Fibroblast of peridontal ligament (primary cell): ENCODE results near the gene BCL2.

Source experiments
- DNase-seq: peaks from one replicate; pipeline ENCODE4 v3.0.0-alpha.2; 2010; ENCODE audit errors: extremely low read depth

The BCL2 gene

DNA sequence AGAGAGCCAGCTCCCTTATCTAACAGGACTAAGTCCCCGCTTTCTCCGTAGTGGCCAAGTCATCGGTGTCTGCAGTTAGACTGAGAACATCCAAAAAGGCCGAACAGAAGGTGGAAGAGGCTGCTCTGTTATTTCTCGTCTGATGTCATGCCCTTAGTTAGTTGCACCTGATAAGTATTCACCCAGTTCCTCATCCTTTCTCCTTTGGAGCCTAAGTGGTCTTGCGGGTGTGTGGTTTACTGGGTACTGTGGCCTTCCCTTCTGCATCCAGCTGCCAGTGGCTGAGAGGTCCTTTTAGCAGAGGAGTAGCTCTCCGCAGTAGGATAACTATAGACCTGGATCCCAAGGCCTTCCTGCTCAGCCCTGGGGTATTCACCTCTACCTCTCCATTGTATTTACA lies 211.6 kb downstream of the BCL2 start:
- no peak for DNase-seq

DNA sequence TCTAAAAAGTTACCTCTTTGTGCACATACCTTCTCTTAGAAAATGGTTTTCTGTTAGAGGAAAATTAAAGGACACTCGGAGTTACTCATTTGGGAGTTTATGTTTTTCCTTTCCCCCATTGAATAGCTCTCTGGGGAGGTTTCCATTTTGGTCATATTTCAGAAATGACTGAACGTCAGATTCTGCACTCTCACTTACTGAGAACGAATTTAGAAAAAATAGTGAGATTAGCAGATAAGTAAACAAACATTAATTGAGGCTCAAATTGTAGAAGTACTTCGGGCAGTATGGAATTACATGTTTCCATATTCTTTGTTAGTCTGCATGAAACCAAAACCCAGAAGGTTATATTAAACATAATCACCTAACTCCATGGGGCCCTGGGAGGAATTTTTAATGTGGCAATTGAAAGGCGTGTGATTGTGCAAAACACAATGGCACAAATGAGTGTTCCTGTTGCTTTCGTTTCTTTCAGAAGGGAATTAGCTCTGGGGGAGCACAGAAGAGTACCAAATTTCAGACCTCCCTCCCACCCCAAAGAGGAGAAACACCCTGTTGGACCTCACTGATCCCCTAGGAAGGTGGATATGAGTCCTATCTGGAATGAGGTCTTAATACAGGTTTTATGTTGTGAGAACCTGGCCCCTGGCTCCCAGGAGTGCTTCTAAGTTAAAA lies 212.3 kb downstream of the BCL2 start:
- no peak for DNase-seq

DNA sequence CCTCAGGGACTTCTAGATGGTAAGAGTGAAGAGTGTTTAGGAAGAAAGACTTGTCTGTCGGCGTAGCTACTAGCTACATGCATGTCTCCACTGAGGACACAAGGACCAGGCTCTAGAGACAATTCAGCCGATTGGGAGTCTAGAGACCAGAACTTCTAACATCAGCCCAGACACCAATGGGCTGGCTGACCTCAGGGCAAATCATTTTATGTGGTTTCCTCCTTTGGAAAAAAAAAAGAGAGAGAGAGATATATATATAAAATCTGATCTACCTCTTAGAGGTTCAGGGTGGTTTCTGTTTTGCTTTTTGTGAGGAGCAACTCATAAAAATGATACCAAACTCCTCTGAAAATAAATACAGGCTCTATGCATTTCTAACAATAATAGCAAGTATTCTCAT lies 212.8 kb downstream of the BCL2 start:
- DNase-seq = no peak

DNA sequence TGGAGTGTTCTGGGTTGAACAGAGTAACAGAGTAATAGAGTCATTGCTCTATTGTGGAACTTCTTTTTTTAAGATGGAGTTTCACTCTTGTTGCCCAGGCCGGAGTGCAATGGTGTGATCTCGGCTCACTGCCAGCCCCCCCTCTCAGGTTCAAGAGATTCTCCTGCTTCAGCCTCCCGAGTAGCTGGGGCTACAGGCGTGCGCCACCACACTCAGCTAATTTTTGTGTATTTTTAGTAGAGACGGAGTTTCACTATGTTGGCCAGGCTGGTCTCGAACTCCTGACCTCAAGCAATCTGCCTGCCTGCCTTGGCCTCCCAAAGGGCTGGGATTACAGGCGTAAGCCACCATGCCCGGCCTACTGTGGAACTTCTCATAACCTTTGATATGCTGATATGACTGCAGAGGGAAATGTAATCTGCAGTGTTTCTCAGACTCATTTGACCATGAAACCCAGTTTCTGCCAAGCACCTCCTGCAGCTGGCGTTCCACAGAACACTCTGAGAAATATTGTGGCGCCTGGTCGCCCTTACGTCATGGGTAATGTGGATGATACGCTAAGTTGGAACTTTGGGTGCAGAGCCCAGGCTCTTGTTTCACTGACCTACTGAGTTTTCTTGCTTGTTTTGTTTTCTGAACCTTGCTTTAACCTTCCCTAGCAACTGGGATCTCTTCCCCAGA lies 213.8 kb downstream of the BCL2 start:
- no peak for DNase-seq

DNA sequence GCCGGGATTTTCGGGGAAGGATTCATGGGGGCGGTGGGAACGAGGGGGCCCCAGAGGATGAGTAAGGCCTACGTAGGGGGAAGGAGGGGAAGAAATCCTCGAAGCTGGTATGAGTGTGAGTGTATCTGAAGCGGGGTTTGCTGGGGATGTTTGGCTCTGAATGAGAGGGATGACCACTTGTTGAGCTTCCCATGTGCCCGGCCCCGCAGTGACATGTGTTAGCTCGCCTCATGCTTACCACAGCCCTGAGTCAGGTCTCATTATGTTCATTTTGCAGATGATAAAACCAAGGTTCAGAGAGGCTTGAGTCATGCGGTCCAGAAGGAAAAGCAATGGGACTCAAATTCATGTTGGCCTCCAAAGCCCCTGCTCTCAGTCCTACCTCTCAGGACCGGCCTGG lies 214.7 kb downstream of the BCL2 start:
- DNase-seq = no peak

DNA sequence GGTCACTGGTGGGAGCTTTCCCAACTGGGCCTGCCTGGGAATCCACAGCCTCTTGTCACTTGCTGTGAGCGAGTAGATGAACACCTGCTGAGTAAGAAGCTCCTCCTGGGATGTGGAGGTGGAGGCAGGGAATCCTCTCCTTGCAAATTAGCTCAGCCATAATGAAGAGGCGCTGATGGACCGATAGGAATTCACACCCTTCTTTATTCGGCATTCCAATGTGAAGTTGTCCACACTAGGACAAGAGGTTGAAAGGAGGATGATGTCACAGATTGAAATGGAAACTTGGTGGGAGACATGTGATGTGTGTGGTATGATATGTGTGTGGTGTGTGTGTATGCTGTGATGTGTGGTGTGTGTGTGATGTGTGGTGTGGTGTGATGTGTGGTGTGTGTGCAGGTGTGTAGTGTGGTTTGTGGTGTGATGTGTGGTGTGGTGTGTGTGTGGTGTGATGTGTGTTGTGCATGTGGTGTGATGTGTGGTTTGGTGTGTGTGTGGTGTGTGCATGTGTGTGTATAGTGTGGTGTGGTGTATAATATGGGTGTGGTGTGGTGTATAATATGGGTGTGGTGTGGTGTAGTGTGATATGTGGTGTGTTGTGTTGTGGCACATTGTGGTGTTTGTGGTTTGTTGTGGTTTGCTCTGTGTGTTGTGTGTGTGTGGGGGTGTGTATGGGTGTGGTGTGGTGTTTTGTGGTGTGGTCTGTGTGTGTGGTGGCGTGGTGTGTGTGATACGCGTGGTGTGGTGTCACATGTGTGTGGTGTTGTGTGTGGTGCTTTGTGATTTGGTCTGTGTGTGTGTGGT lies 216.4 kb downstream of the BCL2 start:
- no peak for DNase-seq

DNA sequence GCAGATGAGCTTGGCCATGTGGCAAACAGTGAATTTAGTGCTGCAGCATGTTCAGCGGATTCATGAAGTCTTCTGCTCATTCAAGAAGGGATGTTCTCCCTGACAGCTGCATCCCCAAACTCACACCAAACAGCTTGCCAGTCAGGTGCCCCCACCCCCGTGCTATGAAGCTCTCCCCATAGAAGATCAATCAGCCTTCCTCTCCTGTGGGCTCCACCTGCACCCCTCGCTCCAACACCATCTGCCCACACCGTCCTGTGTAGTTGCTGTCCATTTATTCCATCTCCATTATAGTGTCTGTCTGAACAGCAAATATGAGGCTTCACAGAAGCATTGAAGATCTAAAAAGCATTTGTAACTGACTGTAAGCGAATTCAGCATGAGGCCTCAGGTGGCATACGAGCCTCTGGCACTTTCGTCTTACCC lies 218.9 kb downstream of the BCL2 start:
- DNase-seq = no peak

DNA sequence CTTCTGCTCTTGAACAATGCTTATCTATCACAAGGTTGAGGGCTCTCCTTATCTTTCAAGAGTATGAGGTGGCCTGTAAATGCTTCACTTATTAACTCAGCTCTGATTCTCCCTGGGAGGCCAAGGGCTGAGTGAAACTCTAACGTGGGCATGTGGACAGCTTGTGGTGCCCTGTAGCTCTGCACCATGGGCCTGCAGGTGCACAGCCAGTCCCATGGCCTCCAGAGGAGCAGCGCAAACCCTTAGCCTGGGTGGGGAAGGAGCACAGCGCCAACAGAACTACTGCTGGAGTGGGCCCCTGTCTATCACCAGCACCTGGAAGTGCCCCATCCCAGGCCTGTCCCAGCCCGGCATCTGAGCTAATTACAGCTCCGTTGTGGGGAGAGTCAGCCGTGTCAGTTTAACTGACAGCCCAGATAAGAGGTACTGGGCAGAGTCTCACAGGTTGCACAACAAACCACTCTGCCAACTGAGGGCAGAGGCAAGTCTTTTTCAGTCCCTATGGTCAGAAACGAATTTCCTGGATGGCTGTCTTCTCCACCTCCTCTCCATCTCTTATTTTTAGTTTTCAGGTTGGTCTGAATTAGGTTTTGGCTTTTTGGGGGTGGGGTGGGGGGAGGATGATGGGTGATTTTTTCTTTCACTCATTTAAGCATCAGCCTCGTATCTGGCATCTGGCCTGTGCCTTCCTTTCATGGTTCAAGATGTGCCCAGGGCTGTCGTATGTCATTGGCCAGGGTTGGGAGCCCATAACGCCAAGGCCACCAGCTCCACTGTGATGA lies 219.5 kb downstream of the BCL2 start:
- DNase-seq = no peak

DNA sequence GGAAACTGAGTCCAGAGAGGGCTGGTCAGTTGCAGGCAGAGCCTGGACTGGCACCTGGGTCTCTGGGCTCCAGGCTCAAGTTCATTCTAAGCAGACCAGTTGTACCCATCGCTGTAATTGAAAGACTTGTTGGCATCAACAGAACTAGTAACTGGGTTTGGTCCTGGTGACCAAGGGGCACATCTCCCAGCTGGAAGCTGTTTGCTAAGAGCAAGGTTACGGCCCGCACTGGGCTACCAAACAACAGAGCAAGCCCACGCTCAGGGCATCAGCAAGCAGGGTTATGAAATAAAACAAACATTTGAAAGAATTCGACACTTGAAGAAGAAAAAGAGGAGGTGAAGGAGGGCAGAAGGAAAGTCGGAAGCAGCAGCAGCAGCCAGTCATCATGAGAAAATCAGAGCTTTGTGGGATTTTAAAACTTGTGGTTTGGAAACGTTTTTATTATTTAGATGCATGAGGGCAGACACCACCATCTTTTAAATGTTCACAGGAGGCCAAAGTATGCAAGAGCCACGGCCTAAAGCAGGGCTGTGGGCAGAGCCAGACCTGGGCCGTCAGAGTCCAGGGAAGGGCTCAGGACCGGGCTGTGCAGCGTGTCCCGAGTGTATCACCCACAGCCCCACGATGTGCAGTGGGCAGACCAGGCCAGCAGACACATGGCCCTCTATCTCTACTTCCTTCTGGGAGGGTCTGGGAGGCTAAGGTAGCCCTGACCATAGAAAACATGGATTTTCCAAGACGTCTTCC lies 220.3 kb downstream of the BCL2 start:
- peak; percentile 10 for DNase-seq

DNA sequence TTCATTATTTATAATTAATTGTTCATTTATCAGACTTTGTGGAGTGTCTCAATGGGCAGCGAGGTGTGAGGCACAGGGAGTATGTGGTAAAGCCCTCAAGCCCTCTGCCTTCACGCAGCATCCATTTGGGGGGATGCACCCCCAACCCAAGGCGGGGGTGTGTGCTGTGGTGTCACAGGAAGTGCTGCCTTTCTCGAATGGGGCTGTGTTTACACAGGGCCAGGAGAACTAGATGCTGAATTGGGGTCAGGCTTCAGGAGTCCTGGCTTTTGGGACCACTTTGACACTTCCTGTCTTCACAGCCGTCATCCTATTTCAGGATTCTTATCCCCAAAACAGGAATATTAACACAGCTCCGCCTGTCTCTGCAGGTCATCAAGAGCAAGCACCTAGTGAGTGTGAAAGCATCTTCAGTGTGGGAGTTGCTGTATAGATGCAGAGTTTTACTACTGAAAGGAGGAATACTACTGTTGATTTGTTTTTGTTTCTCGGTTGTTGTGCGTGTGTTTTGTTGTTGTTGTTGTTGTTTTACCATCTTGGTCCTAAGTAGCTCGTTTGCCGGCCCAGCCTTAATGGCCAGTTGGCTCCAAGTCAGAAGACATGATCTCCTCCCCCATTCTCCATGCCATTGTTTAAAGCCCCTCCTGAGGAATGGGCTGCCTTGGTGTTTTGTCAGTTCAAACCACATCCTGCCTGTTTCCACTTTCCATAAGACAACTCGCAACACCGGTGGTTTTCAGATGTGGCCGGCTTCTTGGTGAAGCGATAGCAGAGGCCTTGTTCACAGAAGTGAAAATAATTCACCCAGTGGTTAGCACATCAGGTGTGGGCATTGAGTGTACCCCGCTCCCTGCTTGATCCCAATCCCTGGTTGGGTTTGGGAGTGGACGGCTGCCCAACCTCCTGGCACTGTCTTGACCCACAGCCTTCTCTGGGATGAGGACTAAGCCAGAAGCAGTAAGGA lies 221.3 kb downstream of the BCL2 start:
- DNase-seq = no peak

DNA sequence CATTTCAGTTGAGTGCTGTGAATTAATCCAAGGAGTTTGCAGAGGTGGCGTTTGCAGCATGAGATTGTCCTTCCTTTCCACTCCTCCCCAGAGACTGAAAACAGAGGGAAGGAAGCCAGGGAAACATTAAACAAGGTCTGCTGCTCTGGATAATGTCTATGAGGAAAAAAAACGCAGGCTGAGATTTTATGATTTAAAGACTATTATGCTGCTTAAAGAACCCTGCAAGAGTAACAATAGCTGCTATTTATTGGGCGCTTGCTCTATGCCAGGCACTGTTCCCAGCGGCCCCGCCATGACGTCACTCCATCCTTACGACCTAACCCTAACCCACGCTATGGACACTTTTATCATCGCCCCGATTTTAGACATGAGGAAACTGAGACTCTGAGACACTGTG lies 222.4 kb downstream of the BCL2 start:
- DNase-seq = no peak

DNA sequence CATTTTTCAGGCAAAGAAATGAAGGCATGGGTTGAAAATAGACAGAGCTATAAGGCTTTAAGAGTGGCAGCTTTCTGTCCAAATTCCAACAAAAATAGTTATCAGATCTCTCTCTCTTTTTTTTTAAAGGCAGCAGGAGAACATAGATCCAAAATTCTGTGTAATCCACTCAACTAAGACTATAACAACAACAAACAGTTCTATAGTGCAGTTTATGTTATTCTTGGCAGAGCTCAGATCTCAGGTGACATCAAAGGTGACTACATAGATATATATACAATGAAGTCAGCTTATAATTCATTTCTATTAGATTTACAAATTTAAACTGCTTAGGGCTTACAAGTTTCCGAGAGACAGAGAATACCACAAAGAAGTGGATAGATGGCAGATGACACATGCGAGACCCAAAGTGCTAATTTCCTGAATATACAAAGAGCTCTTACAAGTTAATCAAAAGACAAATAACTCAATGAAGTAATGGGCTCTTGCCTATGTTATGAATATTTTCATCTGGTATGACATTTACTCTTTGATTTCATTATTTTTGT lies 223.2 kb downstream of the BCL2 start:
- DNase-seq = no peak

DNA sequence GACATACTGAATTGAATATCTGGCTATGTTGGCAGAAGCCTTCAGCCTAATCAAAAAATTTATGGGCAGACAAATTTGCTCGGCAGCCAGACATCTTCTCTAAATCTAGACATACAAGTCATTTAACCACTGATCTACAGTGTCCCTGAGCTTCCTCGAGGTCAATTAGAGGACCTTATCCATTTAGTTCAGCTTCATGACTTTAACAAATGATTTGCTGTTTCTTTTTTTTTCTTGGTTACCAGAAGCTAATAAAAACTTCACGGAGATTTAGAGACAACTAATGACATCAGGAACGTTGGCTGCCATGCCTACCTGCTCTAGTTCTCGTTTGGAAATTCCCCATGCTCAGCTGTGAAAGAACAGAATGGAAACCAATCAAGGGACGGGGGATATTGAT lies 223.8 kb downstream of the BCL2 start:
- no peak for DNase-seq

DNA sequence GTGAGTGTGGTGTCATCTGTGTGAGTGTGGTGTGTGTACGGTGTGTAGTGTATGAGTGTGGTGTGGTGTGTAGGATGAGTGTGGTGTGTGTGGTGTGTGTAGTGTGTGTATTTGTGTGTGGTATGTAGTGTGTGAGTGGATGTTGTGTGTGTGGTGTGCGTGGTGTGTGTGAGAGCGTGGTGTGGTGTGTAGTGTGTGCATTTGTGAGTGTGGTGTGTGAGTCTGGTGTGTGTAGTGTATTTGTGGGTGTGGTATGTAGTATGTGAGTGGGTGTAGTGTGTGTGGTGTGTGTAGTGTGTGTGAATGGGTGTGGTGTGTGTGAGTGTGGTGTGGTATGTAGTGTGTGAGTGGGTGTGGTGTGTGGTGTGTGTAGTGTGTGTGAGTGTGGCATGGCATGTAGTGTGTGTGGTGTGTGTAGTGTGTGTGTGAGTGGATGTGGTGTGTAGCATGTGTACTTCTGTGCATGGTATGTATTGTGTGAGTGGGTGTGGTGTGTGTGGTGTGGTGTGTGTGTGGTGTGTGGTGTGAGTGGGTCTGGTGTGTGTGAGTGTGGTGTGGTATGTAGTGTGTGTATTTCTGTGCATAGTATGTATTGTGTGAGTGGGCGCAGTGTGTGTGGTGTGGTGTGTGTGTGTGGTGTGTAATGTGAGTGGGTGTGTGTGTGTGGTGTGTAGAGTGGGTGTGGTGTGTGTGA lies 227.8 kb downstream of the BCL2 start:
- DNase-seq = no peak

DNA sequence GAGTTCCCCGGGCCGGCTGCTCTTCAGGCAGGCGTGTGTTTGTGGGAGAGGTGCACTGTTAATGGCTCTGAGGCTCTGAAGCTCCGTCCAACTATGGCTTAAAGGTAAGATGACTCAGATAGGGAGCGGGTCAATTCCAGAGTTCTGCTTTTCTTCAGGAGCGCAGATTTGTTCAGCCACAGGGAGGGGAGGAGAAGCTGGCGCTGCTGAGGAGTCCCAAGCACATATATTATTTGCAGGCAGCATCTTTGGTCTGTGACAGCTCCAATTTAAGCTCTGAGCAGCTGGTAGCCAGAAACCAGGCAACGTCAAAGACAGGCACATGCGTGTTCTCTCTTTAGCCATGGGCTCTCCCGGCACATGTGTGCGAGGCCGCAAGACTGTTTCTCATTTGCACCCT lies 229.2 kb downstream of the BCL2 start:
- no peak for DNase-seq

DNA sequence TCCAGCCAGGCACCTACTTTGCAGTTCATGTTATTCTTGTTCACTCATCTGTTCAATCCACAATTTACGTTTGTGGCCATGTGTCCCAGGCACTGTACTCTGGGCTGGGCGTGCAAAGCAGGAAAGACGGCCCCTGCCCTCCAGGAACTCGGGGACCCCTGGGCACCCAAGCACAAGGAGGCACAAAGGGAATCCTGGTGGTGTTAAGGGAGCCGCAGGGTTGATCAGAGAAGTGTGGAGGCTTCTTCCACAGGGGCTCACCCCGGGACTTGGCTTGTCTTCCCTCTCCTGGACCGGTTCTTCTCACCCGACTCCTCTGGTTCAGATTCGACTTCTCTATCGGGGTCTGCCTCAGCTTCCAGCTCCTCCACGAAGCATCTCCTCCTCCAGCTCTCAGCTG lies 230.5 kb downstream of the BCL2 start:
- no peak for DNase-seq

DNA sequence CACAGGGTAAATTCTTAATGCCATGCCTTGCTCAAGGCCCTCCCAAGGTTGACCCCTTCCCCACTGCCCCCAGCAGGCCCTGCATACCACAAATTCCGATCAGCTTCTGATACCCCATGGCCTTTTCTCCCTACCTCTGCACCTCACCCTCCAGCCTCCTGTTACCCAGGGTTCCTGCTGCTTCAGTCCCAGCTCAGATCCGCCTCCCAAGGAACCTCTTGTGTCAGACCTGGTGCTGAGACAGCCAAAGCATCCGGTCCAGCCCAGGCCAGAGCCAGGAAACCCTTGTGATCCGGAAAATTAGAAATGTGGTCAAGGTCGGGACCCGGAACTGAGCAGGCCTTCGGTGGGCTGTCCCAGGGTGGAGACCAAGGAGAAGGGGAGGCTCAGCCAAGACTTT lies 231.3 kb downstream of the BCL2 start:
- DNase-seq = no peak

DNA sequence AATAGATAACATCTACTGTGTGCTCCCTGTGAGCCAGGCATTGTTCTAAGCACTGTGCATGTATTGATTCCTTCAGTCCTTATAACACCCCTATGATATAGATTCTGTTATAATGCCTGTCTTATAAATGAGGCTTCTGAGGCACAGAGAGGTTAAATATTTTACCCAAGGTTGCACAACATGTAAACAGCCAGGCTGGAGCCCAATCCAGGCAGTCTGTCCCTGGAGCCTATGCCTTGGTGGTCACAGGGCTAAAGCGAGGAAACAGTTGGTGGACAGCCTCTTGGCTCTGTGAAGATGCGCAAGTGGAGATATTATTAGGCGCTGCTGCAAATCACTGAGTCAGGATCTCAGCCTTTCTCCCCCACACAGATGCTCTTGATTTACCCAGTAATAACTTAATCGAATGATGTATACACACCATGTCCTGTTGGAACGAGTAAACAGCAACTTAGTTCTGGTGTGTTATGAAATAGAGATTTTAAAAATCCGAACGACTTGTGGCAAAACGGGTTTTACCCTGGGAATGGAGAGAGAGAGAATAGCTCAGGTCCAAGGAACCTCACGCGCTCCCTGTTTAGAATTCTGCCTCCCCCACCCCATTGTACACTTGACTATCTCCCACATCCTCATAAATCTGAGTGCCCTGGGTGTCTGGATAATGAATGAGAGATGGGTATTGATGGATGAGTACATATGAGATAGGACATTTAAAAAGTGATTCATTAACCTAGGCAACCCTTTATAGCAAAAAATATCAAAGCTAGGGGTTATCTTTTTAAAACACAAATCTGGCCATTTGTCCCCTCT lies 231.9 kb downstream of the BCL2 start:
- DNase-seq = no peak

DNA sequence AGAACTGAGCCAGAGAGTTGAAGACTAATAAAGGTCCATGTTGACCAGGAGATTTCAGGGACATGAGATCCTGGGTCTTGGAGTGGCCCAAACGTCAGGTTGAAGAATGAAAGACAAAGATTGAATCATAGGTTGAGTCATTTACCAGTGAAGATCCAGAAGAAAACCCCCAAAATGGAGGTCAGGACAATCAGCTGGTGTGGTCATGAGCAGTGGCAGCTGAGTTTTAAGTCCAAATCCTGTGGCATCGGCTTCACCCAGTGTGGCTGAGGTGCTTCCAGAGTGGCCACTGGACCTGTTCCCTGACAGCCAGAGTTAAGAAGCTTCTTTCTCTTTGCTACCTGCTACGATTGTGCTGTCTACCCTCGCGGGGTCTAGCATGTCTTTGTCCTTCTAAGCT lies 234.0 kb downstream of the BCL2 start:
- no peak for DNase-seq
